ENCODE measurements around the gene IRX3.
A peak's percentile ranks its signal among the peaks of the same experiment; 100 is the strongest.

The IRX3 gene

DNA sequence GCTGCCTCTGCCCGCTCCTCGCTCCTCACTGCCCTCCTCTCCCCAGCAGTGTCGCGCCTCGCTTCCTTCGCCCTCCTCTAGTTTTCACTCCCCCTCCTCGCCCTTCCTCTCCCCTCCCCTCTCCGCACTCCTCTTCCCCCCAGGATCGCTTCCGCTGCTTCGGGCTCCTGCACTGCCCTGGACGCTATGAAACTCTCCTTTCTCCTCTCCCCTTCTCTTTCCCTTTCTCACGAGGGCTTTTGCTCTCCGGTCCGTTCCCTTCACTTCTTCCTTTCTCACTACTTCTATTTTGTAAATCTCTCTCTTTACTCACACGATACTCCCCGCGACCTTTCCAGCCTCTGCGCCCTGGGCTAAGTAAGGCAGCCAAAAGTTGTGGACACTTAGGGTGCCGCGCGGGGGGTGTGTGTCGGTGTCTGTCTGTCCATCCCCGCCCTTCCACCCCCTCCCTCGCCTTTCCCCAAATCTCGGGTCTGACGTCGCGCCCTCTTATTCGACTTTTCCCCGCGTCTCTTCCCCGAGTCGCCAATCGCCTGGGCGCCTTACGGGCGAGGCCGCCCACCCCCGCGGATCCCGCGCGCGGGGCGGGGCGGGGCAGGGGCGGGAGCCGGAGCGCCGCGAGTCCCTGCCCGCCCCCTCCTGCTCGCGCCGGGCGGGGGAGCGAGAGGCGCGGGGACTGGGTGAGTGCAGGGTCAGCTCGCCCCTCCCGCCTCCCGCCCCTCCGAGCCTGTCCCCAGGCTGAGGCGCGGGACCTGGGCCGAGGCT lies at the start of gene IRX3:
IRX3 (minus strand) TSS at position 422 of the 765 bp plus-strand sequence. CDS start 737 bp downstream, outside the sequence.
- DNase-seq (ENCODE audit: low read depth in 2 of 2), result peak; percentile 92 to 94
- peak within 1 kb of the TSS; percentile 65 to 79 for H3K4me3 ChIP-seq (replicated peaks in 1 of 2; ENCODE audit: low read depth in 2 of 2, low read length in 2 of 2)
- no peak for TF ChIP-seq CTCF (IDR thresholded peaks at IDR 0.05; ENCODE audit: low read depth, low read length)

DNA sequence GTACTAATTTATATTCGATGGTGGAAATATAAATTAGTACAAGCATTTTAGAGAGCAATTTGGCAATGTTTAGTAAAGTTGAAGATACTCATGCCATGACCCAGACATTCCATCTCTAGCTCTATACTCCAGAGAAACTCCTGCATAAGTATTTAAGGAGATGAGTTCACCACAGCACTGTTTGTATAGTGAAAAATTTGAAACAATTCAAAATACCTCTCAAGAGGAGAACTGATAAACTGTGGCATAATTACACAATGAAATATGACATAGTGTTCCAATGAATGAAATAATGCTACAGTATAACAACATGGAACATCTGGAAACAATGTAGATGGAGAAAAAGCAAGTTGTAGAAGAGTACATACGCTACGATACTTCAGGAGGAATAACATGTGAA lies 48.6 kb upstream of the IRX3 start:
- peak; percentile 8 to 63 for DNase-seq (ENCODE audit: low read depth in 2 of 2)
- TF ChIP-seq CTCF (IDR thresholded peaks at IDR 0.05; ENCODE audit: low read depth, low read length), result no peak
- no peak overlapping the region for H3K4me3 ChIP-seq (replicated peaks in 1 of 2; ENCODE audit: low read depth in 2 of 2, low read length in 2 of 2)

DNA sequence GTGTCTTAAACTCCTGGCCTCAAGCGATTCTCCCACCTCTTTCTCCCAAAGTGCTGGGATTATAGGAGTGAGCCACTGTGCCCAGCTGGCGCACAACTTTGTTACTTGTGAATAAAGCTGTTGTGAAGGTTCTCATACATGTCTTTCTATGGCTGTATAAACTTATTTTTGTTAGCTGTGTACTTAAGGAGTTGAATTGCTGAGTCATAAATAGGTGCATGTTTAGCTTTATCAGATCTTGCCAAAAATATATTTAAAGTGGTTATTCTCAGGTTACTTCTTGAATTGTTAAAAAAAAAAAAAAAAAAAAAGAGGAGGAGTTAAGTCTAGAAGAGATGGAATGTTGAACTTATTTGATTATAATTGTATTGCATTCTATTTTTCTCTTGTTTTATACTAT lies 47.6 kb upstream of the IRX3 start:
- peak in 1 of 2 donors; percentile 5 for DNase-seq (ENCODE audit: low read depth in 2 of 2)
- no peak for TF ChIP-seq CTCF (IDR thresholded peaks at IDR 0.05; ENCODE audit: low read depth, low read length)
- no peak overlapping the region for H3K4me3 ChIP-seq (replicated peaks in 1 of 2; ENCODE audit: low read depth in 2 of 2, low read length in 2 of 2)

GRCh38 chr16:54331241-54332002 lies 44.8 kb upstream of the IRX3 start:
- DNase-seq (ENCODE audit: low read depth in 2 of 2), result no peak
- H3K4me3 ChIP-seq (replicated peaks in 1 of 2; ENCODE audit: low read depth in 2 of 2, low read length in 2 of 2), result no peak overlapping the region
- no peak for TF ChIP-seq CTCF (IDR thresholded peaks at IDR 0.05; ENCODE audit: low read depth, low read length)

- TF ChIP-seq CTCF (IDR thresholded peaks at IDR 0.05; ENCODE audit: low read depth, low read length), result no peak
- DNase-seq (ENCODE audit: low read depth in 2 of 2), result no peak
- H3K4me3 ChIP-seq (replicated peaks in 1 of 2; ENCODE audit: low read depth in 2 of 2, low read length in 2 of 2), result no peak overlapping the region
Measured at GRCh38 chr16:54327609-54328008, 41.0 kb upstream of the IRX3 start.

DNA sequence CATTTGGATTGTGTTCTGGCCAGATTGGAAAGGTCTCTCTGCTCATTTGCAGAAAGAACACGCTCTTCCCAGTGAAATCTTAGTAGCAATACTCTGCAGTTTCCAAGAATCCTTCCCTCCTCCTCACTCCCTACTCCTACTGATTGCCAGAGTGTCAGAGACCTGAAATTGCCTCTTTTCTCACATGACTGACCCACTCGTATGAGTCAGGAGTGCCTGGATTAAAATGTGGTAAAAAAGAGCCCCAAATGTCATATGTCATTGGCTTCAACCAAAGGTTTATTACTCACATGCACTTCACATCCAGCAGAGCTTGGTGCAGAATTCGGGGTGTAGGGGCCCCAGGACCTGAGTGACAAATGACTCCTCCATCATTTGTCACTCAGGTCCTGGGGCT lies 39.7 kb upstream of the IRX3 start:
- peak; percentile 32 to 36 for DNase-seq (ENCODE audit: low read depth in 2 of 2)
- no peak for TF ChIP-seq CTCF (IDR thresholded peaks at IDR 0.05; ENCODE audit: low read depth, low read length)
- H3K4me3 ChIP-seq (replicated peaks in 1 of 2; ENCODE audit: low read depth in 2 of 2, low read length in 2 of 2), result no peak overlapping the region

Measured in cardiac fibroblast (primary cell).